ENCODE data around the gene CEP85L.

GRCh38 chr6:118668761-118669385, 17.5 kb upstream of the CEP85L start:
- TF ChIP-seq CTCF (IDR thresholded peaks at IDR 0.05; ENCODE audit: low read depth, low read length): no peak
- no peak for TF ChIP-seq POLR2A (IDR thresholded peaks at IDR 0.05; ENCODE audit: extremely low read depth, insufficient read length)
